MM.1S (cell line): ENCODE results near the gene ZBTB22.
"Not testable (repeated sequence)": the region's sequence is repeated elsewhere in the genome, so short reads cannot be mapped to it uniquely, and the experiment has no call there.

Experiments used
- CTCF ChIP-seq: fragments of 300-600 bp; sonication (generic); IDR thresholded peaks from 2 replicates; pipeline ENCODE4 v1.5.1; 2016; ENCODE audit warnings: antibody characterized with exemption, low read length, mixed read lengths
- EZH2 ChIP-seq: fragments of 300-600 bp; sonication (generic); optimal IDR thresholded peaks from 2 replicates; pipeline ENCODE3; 2017; ENCODE audit warnings: low read depth, mild to moderate bottlenecking, antibody characterized with exemption, low read length, mixed read lengths

- TF ChIP-seq CTCF, EZH2: not testable (repeated sequence)
Measured at GRCh38 chr6:33275795-33276580, 41.6 kb downstream of the ZBTB22 start.
